Left ventricle myocardium inferior (tissue), 1 donor: ENCODE results near the gene AKAP6. TPM values are rescaled to one million over a fixed set of nuclear protein-coding genes. Genes with fewer than 3 reads are reported as not detected.
A peak's percentile ranks its signal among the peaks of the same experiment; 100 is the strongest.

Experiments used
- DNase-seq: peaks from one replicate; pipeline ENCODE4 v3.0.0-alpha.2; 2020
- H3K27ac ChIP-seq: fragments of 200-600 bp; replicated peaks from 2 replicates; pipeline ENCODE4 v1.8.0; 2021
- H3K27me3 ChIP-seq: fragments of 200-600 bp; 2 replicates; pipeline ENCODE4 v1.8.0; 2021; ENCODE audit warnings: low read depth
- H3K36me3 ChIP-seq: fragments of 200-600 bp; 2 replicates; pipeline ENCODE4 v1.8.0; 2021
- H3K4me1 ChIP-seq: fragments of 200-600 bp; 2 replicates; pipeline ENCODE4 v1.8.0; 2021
- H3K4me3 ChIP-seq: fragments of 200-600 bp; 2 replicates; pipeline ENCODE4 v1.8.0; 2021; ENCODE audit warnings: mild to moderate bottlenecking, moderate library complexity
- H3K9me3 ChIP-seq: fragments of 200-600 bp; replicated peaks from 2 replicates; pipeline ENCODE4 v1.8.0; 2021
- intact Hi-C: fragments of 100-400 bp; cut with micrococcal nuclease; formaldehyde crosslinking; loops from one replicate; pipeline ENCODE4 v1.11.0; 2022
- total RNA-seq: library from RNA; stranded (reverse); fragmentation: NEBNext Ultra II Directional; extraction: Animal tissue kit (Norgen Biotek cat#: 25700); gene quantifications from one replicate; pipeline ENCODE4 v1.2.1, GENCODE V29; 2021
- TF ChIP-seq, protein P1 (sequence below): fragments of 200-600 bp; IDR thresholded peaks from 2 replicates; pipeline ENCODE4 v1.8.0; 2021; ENCODE audit warnings: antibody characterized with exemption, mild to moderate bottlenecking, borderline replicate concordance
- donor health status: DM: no; HTN: yes; CAD: no; lungs with severe emphysema.

The AKAP6 gene
- total RNA-seq, 1 donor from 2014 or later = 218 TPM

DNA sequence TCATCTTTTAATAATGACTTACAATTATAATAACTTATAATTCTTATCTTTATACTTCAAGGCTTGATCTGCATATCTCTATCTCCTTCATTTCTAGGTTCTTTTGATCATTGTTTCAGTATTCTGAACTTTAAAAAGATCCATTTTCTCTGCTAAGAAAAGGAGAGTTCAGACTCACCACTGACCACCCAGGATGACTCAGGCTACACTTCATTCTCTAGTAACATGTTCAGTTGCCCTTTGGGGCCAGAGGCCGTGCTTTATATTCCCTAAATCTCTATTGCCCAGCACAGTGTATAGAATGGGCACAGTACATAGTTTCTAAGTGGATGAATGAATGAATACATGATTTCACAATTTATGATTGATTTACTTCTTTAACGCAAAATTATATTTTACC lies 268.7 kb downstream of the AKAP6 start:
- Histone ChIP-seq H3K27me3 (no peaks in the 10 kb centered on the region), H3K9me3 (no peaks in the 10 kb centered on the region), H3K4me1 (peaks cover 80% of the 10 kb centered on the region), H3K27ac (no peak overlapping the region), H3K36me3 (peaks cover 2% of the 10 kb centered on the region), H3K4me3 (no peak overlapping the region)
- TF ChIP-seq, protein P1, sequence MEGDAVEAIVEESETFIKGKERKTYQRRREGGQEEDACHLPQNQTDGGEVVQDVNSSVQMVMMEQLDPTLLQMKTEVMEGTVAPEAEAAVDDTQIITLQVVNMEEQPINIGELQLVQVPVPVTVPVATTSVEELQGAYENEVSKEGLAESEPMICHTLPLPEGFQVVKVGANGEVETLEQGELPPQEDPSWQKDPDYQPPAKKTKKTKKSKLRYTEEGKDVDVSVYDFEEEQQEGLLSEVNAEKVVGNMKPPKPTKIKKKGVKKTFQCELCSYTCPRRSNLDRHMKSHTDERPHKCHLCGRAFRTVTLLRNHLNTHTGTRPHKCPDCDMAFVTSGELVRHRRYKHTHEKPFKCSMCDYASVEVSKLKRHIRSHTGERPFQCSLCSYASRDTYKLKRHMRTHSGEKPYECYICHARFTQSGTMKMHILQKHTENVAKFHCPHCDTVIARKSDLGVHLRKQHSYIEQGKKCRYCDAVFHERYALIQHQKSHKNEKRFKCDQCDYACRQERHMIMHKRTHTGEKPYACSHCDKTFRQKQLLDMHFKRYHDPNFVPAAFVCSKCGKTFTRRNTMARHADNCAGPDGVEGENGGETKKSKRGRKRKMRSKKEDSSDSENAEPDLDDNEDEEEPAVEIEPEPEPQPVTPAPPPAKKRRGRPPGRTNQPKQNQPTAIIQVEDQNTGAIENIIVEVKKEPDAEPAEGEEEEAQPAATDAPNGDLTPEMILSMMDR = no peak
- DNase-seq = no peak
- intact Hi-C loops = no loop called here

DNA sequence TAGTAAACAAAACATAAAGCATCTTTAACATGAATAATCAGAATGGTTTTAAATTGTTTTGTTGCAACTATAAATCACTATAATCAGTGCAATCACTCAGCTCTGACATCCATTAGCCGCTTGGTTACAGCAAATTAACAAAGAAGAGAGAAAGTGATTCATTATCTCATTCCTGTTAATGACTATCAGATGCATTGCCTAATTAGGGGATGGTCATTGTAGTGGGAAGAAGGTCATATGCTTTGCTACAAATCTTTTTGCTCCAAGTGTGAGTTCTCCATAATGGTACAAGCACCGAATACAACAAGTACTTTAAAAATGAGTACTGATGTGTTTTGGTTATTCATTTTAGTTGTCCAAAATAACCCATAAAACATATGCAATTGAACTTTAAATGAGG lies 272.0 kb downstream of the AKAP6 start:
- Histone ChIP-seq H3K27me3 (no peaks in the 10 kb centered on the region), H3K4me1 (peaks cover 86% of the 10 kb centered on the region), H3K36me3 (peaks cover 2% of the 10 kb centered on the region), H3K4me3 (no peak overlapping the region), H3K27ac (no peak overlapping the region), H3K9me3 (no peaks in the 10 kb centered on the region)
- no peak for DNase-seq
- TF ChIP-seq, protein P1 = no peak
- intact Hi-C loops = no loop called here

DNA sequence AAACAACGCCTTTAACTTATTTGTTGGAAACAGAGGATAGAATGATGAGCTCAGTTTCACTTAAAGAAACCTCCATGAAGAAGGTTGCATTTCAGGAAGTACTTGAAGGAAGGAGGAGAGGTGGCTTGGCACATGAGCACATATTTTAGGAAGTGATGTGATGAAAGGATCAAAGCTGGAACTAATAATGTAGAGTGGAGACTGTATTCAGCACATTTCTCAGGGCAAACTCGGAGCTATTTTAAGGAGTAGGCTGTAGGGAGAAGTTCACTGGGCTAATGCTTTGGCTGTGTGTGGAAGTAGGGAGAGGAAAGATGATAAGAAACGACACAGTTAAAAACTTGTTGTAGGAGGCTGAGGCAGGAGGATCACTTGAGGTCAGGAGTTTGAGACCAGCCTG lies 272.8 kb downstream of the AKAP6 start:
- TF ChIP-seq, protein P1 = no peak
- H3K4me1 ChIP-seq = peaks cover 92% of the 10 kb centered on the region
- no peaks in the 10 kb centered on the region for H3K9me3 ChIP-seq
- intact Hi-C loops = no loop called here
- peak overlapping the region; percentile 36 for H3K27ac ChIP-seq
- H3K27me3 ChIP-seq = no peaks in the 10 kb centered on the region
- H3K36me3 ChIP-seq = peaks cover 2% of the 10 kb centered on the region
- H3K4me3 ChIP-seq = no peak overlapping the region
- no peak for DNase-seq

DNA sequence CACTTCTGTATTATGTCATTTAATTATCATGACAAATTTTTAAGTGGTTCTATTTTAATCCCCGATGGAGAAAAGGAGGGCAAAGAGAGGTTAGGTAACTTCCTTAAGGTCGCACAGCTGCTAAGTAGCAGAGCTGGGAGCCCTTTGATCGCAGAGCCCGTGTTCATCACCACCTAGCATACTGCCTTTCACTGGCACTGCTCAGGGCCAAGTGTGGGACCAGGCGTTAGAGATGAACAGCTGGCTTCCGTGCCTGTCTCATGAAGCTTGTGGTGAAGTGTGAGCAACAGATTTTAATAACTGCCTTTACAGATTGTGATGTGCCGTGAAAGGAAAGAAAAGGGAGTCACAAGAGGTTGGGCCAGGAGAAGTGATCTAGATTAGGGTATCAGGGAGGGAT lies 273.6 kb downstream of the AKAP6 start:
- TF ChIP-seq, protein P1 = no peak
- Histone ChIP-seq H3K4me3 (no peak overlapping the region), H3K9me3 (no peaks in the 10 kb centered on the region), H3K4me1 (peaks cover 95% of the 10 kb centered on the region), H3K27ac (peak overlapping the region; percentile 36), H3K36me3 (peaks cover 2% of the 10 kb centered on the region), H3K27me3 (no peaks in the 10 kb centered on the region)
- DNase-seq = no peak
- intact Hi-C loops = no loop called here

DNA sequence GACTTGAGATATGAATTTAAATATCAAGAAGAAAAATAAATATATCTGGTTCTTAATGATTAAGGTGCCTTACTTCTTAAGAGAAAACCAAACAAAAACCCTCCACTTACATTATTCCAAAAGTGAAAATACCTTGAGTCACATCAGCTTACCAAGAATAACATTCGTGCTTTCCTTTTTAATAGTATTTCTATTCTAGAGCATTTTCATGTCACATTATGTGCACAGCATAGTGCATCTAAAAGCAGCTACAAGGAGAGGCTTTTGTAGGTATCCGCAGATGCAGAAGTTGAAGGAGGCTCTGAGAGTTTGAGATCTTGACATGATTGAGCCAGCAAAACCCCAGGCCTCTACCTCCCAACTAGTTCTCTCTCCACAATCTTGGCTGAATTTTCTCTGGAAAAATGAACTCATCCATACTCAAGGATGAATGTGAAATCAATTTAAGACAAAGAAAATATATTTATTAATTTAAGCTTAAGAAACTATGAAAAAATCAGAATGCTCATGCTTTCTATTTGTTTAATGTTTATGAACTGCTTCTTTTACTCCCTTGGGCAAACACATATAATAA lies 275.0 kb downstream of the AKAP6 start:
- no peak for DNase-seq
- Histone ChIP-seq H3K4me3 (no peak overlapping the region), H3K27ac (no peak overlapping the region), H3K27me3 (no peaks in the 10 kb centered on the region), H3K9me3 (no peaks in the 10 kb centered on the region), H3K36me3 (peaks cover 2% of the 10 kb centered on the region), H3K4me1 (peaks cover 98% of the 10 kb centered on the region)
- intact Hi-C loops = no loop called here
- TF ChIP-seq, protein P1 = no peak
